Gastroesophageal sphincter (tissue), 3 donors: ENCODE results near the gene LTV1.

Experiments
- POLR2A ChIP-seq, 2 donors: fragments of 450-650 bp; IDR thresholded peaks; one replicate each; pipeline ENCODE4 v1.6.1; 2017; ENCODE audit warnings: antibody characterized with exemption in 2 of 2, mild to moderate bottlenecking in 2 of 2, moderate library complexity in 1 of 2
- POLR2AphosphoS5 ChIP-seq: sonication (generic); formaldehyde crosslinking; IDR thresholded peaks from one replicate; pipeline ENCODE4 v1.6.1; 2017; ENCODE audit warnings: antibody characterized with exemption
- TF ChIP-seq, protein P1 (sequence below), 4 experiments: fragments of 200-600 bp in 2 of 4; fragments of 450-650 bp in 2 of 4; sonication (generic) in 1 of 4; IDR thresholded peaks; one replicate each; pipeline ENCODE4 v1.5.1; 2017 to 2019; ENCODE audit warnings: antibody characterized with exemption in 4 of 4, mild to moderate bottlenecking in 2 of 4, moderate library complexity in 2 of 4

DNA sequence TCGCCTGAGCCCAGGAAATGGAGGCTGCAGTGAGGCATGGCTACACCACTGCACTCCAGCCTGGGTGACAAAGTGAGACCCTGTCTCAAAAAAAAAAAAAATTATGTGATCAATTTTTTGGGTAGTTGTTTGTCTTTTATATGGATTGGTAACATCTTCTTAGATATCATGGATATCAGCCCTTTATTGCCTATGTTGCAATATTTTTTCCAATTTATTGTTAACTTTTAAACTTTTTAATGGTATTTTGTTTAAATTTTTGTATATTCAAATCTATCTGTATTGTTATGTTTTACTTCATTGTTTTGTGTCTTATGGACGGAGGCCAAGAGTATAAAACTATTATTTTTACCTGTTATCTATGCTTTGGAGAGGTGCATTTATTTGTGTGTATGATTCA, 32.4 kb upstream of the LTV1 start:
- TF ChIP-seq POLR2A (IDR thresholded peaks at IDR 0.05) (no peak), POLR2AphosphoS5 (no peak)
- TF ChIP-seq, protein P1, sequence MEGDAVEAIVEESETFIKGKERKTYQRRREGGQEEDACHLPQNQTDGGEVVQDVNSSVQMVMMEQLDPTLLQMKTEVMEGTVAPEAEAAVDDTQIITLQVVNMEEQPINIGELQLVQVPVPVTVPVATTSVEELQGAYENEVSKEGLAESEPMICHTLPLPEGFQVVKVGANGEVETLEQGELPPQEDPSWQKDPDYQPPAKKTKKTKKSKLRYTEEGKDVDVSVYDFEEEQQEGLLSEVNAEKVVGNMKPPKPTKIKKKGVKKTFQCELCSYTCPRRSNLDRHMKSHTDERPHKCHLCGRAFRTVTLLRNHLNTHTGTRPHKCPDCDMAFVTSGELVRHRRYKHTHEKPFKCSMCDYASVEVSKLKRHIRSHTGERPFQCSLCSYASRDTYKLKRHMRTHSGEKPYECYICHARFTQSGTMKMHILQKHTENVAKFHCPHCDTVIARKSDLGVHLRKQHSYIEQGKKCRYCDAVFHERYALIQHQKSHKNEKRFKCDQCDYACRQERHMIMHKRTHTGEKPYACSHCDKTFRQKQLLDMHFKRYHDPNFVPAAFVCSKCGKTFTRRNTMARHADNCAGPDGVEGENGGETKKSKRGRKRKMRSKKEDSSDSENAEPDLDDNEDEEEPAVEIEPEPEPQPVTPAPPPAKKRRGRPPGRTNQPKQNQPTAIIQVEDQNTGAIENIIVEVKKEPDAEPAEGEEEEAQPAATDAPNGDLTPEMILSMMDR (IDR thresholded peaks at IDR 0.05), result no peak
